ENCODE measurements around the gene MAPK9. TPM values are rescaled to one million over a fixed set of nuclear protein-coding genes. Genes with fewer than 3 reads are reported as not detected.

Gene MAPK9
- total RNA-seq, 1 experiment from 2014 or later: 54.0 TPM

DNA sequence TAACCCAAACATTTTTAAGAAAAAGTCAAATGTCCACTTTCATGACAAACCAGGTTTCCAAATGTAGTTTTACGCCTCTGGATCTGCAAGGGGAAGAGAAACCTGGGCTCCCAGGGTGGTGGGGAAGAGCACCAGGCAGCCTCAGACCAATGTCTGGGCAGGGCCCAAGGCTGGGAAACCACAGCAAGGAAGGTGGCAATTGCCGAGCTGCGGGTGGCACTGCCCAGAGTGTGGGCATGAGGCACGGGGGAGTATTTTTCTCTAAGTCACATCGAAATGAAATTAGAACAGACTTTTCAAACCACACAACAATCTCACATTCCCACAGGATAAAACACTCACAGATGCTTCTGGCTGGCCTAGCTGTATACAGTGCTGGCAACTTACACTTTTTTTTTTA, 50.3 kb downstream of the MAPK9 start:
- H3K36me3 ChIP-seq (ENCODE audit: low read depth): peaks cover 26% of the 10 kb centered on the region
- DNase-seq: no peak
- H3K9me2 ChIP-seq (ENCODE audit: insufficient read depth): no peaks in the 10 kb centered on the region
- H3K27me3 ChIP-seq (ENCODE audit: insufficient read depth, low read depth): no peaks in the 10 kb centered on the region
- H3K27ac ChIP-seq: no peak overlapping the region
- peaks cover 7% of the 10 kb centered on the region; the same call in 1 of the 2 replicates for H3K9me3 ChIP-seq (ENCODE audit: insufficient read depth, low read depth)
- H2AFZ ChIP-seq: no peak overlapping the region
- no peaks in the 10 kb centered on the region for H3F3A ChIP-seq (ENCODE audit: insufficient read depth, low read depth)
- H3K4me1 ChIP-seq (replicated peaks; ENCODE audit: insufficient read depth): no peaks in the 10 kb centered on the region
- H4K20me1 ChIP-seq (ENCODE audit: insufficient read depth): no peaks in the 10 kb centered on the region
- no peaks in the 10 kb centered on the region for H3K79me2 ChIP-seq (ENCODE audit: low read depth)
- no peak overlapping the region for H3K4me3 ChIP-seq
- no peak overlapping the region for H3K4me2 ChIP-seq
- TF ChIP-seq, protein P1, sequence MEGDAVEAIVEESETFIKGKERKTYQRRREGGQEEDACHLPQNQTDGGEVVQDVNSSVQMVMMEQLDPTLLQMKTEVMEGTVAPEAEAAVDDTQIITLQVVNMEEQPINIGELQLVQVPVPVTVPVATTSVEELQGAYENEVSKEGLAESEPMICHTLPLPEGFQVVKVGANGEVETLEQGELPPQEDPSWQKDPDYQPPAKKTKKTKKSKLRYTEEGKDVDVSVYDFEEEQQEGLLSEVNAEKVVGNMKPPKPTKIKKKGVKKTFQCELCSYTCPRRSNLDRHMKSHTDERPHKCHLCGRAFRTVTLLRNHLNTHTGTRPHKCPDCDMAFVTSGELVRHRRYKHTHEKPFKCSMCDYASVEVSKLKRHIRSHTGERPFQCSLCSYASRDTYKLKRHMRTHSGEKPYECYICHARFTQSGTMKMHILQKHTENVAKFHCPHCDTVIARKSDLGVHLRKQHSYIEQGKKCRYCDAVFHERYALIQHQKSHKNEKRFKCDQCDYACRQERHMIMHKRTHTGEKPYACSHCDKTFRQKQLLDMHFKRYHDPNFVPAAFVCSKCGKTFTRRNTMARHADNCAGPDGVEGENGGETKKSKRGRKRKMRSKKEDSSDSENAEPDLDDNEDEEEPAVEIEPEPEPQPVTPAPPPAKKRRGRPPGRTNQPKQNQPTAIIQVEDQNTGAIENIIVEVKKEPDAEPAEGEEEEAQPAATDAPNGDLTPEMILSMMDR (conservative IDR thresholded peaks at IDR 0.05): no peak
- no peak for TF ChIP-seq EZH2 (IDR thresholded peaks at IDR 0.05; ENCODE audit: low read depth)
- intact Hi-C loops (cut with micrococcal nuclease; ENCODE audit: unreplicated experiment): no loop called here
- ChIA-PET POLR2A (ENCODE audit: unreplicated experiment) (no interaction called here), CTCF (no interaction called here)
- BruUV-seq (replicated peaks): no TSS peak

DNA sequence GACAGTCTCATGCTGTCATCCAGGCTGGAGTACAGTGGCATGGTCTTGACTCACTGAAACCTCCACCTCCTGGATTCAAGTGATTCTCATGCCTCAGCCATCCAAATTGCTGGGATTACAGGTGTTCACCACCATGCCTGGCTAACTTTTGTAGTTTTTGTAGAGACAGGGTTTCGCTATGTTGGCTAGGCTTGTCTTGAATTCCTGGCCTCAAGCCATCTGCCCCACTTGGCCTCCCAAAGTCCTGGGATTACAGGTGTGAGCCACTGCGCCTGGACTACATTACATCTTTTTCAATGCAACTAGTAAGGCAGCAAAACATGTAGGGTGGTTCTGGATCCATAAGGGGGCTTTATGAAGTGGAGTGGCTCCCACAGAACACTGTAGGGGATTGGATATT, 53.3 kb downstream of the MAPK9 start:
- no TSS peak for BruUV-seq (replicated peaks)
- Histone ChIP-seq H3K27ac (no peak overlapping the region), H3K79me2 (ENCODE audit: low read depth) (no peaks in the 10 kb centered on the region), H2AFZ (no peak overlapping the region), H3K9me2 (ENCODE audit: insufficient read depth) (no peaks in the 10 kb centered on the region), H3K4me1 (replicated peaks; ENCODE audit: insufficient read depth) (no peaks in the 10 kb centered on the region), H4K20me1 (ENCODE audit: insufficient read depth) (no peaks in the 10 kb centered on the region), H3K4me3 (no peak overlapping the region), H3K9me3 (ENCODE audit: insufficient read depth, low read depth) (peaks cover 7% of the 10 kb centered on the region; the same call in 1 of the 2 replicates), H3F3A (ENCODE audit: insufficient read depth, low read depth) (no peaks in the 10 kb centered on the region), H3K4me2 (no peak overlapping the region), H3K36me3 (ENCODE audit: low read depth) (peaks cover 25% of the 10 kb centered on the region), H3K27me3 (ENCODE audit: insufficient read depth, low read depth) (no peaks in the 10 kb centered on the region)
- DNase-seq: no peak
- ChIA-PET CTCF (no interaction called here), POLR2A (ENCODE audit: unreplicated experiment) (no interaction called here)
- TF ChIP-seq EZH2 (IDR thresholded peaks at IDR 0.05; ENCODE audit: low read depth): no peak
- intact Hi-C loops (cut with micrococcal nuclease; ENCODE audit: unreplicated experiment): no loop called here

DNA sequence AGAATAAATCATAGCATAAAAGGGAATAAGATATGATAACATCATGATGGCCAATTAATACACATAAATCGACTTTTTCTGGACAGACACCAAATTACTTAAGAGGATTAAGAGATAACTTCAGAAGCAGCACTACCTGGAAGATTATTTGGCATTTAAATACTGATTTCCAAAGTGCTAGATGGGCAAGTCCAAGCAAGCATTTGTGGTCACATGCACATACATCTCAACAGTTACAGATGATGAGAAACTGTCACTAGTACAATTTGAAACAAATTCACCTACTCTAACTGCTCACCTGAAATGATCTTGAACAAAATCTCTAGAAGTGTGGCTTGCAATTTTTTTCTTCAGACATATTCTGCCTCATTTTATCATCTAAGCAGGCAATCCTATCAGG, 56.0 kb downstream of the MAPK9 start:
- no peaks in the 10 kb centered on the region for H4K20me1 ChIP-seq (ENCODE audit: insufficient read depth)
- H3F3A ChIP-seq (ENCODE audit: insufficient read depth, low read depth): no peaks in the 10 kb centered on the region
- peaks cover 7% of the 10 kb centered on the region; the same call in 1 of the 2 replicates for H3K9me3 ChIP-seq (ENCODE audit: insufficient read depth, low read depth)
- H3K9me2 ChIP-seq (ENCODE audit: insufficient read depth): no peaks in the 10 kb centered on the region
- no peaks in the 10 kb centered on the region for H3K4me1 ChIP-seq (replicated peaks; ENCODE audit: insufficient read depth)
- BruUV-seq (replicated peaks): no TSS peak
- peaks cover 12% of the 10 kb centered on the region for H3K36me3 ChIP-seq (ENCODE audit: low read depth)
- H3K27ac ChIP-seq: no peak overlapping the region
- ChIA-PET CTCF (no interaction called here), POLR2A (ENCODE audit: unreplicated experiment) (no interaction called here)
- no peak overlapping the region for H3K4me3 ChIP-seq
- TF ChIP-seq EZH2 (IDR thresholded peaks at IDR 0.05; ENCODE audit: low read depth): no peak
- TF ChIP-seq, protein P1 (conservative IDR thresholded peaks at IDR 0.05): no peak
- DNase-seq: no peak
- intact Hi-C loops (cut with micrococcal nuclease; ENCODE audit: unreplicated experiment): no loop called here
- no peaks in the 10 kb centered on the region for H3K27me3 ChIP-seq (ENCODE audit: insufficient read depth, low read depth)
- H3K79me2 ChIP-seq (ENCODE audit: low read depth): no peaks in the 10 kb centered on the region
- H3K4me2 ChIP-seq: no peak overlapping the region
- no peak overlapping the region for H2AFZ ChIP-seq

DNA sequence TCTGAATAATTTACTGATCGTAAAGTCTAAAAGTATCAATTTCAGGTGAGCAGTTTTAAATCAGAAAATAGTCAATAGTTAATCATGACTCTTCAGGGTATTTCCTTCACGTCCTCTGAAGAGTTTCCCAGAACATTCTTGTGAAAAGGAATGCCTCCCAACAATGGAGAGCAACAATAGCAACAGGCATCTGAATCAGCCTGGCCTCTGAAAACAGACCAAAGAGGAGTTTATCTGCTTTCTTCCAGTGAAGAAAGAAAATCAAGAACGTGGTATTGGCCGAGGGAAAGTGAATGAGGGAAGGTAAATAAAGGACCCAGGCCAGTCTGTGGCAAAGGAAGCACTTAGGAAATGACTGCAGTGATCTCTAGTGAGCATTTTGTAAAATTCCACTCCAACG, 56.8 kb downstream of the MAPK9 start:
- BruUV-seq (replicated peaks): no TSS peak
- POLR2A ChIA-PET (ENCODE audit: unreplicated experiment): no interaction called here

More for the DNA sequence above, 56.8 kb downstream of the MAPK9 start:
- no peak overlapping the region for H3K27ac ChIP-seq
- no peak for DNase-seq
- H3K9me3 ChIP-seq (ENCODE audit: insufficient read depth, low read depth): peaks cover 7% of the 10 kb centered on the region; the same call in 1 of the 2 replicates
- H4K20me1 ChIP-seq (ENCODE audit: insufficient read depth): no peaks in the 10 kb centered on the region
- H3K4me3 ChIP-seq: no peak overlapping the region
- H2AFZ ChIP-seq: no peak overlapping the region
- H3K4me1 ChIP-seq (replicated peaks; ENCODE audit: insufficient read depth): no peaks in the 10 kb centered on the region
- no peaks in the 10 kb centered on the region for H3K9me2 ChIP-seq (ENCODE audit: insufficient read depth)
- H3K27me3 ChIP-seq (ENCODE audit: insufficient read depth, low read depth): no peaks in the 10 kb centered on the region
- CTCF ChIA-PET: no interaction called here
- no peaks in the 10 kb centered on the region for H3F3A ChIP-seq (ENCODE audit: insufficient read depth, low read depth)
- intact Hi-C loops (cut with micrococcal nuclease; ENCODE audit: unreplicated experiment): no loop called here
- H3K4me2 ChIP-seq: no peak overlapping the region
- TF ChIP-seq, protein P1 (conservative IDR thresholded peaks at IDR 0.05): no peak
- no peak for TF ChIP-seq EZH2 (IDR thresholded peaks at IDR 0.05; ENCODE audit: low read depth)
- H3K36me3 ChIP-seq (ENCODE audit: low read depth): peaks cover 6% of the 10 kb centered on the region; the same call in 1 of the 2 replicates
- no peaks in the 10 kb centered on the region for H3K79me2 ChIP-seq (ENCODE audit: low read depth)
